HEK293 (cell line): ENCODE data around the gene ERF.

Experiments
- CTCF ChIA-PET: fragments of 350-600 bp; formaldehyde crosslinking; extraction: SDS; loops from one replicate; lab custom pipeline; 2021; ENCODE audit warnings: antibody characterized with exemption; lab: Yijun Ruan, JAX
- POLR2A ChIA-PET: fragments of 300-600 bp; formaldehyde crosslinking; extraction: SDS; loops from one replicate; lab custom pipeline; 2020; ENCODE audit warnings: antibody characterized with exemption, inconsistent platforms; lab: Yijun Ruan, JAX
- H3K27ac ChIP-seq: fragments of 200-500 bp; sonication (Bioruptor generic); 2 replicates; pipeline ENCODE4 v1.5.1; 2014; ENCODE audit warnings: low read depth, low read length, control low read depth, inconsistent platforms; ENCODE audit errors: extremely low read depth
- H3K36me3 ChIP-seq, 2 experiments: fragments of 200-500 bp in 1 of 2; sonication (Bioruptor generic) in 1 of 2; 1 replicate in 1 of 2; 2 replicates in 1 of 2; pipeline ENCODE4 v1.5.1; 2014 to 2017; ENCODE audit warnings: inconsistent platforms in 2 of 2, low read length in 2 of 2; ENCODE audit not compliant: control insufficient read depth in 2 of 2, insufficient read depth in 1 of 2
- H3K4me1 ChIP-seq: fragments of 200-500 bp; sonication (Bioruptor generic); 2 replicates; pipeline ENCODE4 v1.5.1; 2014; ENCODE audit warnings: mild to moderate bottlenecking, low read length, inconsistent platforms; ENCODE audit not compliant: control insufficient read depth, insufficient read depth
- H3K4me3 ChIP-seq: 2 replicates; pipeline ENCODE4 v1.5.1; 2011; ENCODE audit warnings: low read depth, mild to moderate bottlenecking, control low read depth, low read length, moderate library complexity
- H3K9me3 ChIP-seq: fragments of 200-500 bp; sonication (Bioruptor generic); 2 replicates; pipeline ENCODE4 v1.5.1; 2014; ENCODE audit warnings: low read depth, low read length, inconsistent platforms; ENCODE audit not compliant: control insufficient read depth, insufficient read depth
- GLI2 ChIP-seq: fragments of 450-650 bp; formaldehyde crosslinking; IDR thresholded peaks from 2 replicates; pipeline ENCODE4; 2017; ENCODE audit warnings: missing biosample characterization, missing genetic modification characterization, low read depth, borderline replicate concordance
- GLIS2 ChIP-seq: fragments of 450-650 bp; formaldehyde crosslinking; IDR thresholded peaks from 2 replicates; pipeline ENCODE4 v1.5.1; 2016; ENCODE audit warnings: missing biosample characterization, missing genetic modification characterization
- HOXD13 ChIP-seq: sonication (generic); formaldehyde crosslinking; IDR thresholded peaks from 2 replicates; pipeline ENCODE4 v1.8.0; 2022; ENCODE audit warnings: missing genetic modification reagents, borderline replicate concordance
- MEIS1 ChIP-seq: sonication (generic); formaldehyde crosslinking; IDR thresholded peaks from 2 replicates; pipeline ENCODE4 v1.8.1; 2022; ENCODE audit warnings: missing genetic modification reagents, mild to moderate bottlenecking, borderline replicate concordance
- OSR2 ChIP-seq: fragments of 450-650 bp; formaldehyde crosslinking; IDR thresholded peaks from 2 replicates; pipeline ENCODE4 v1.5.1; 2016; ENCODE audit warnings: missing biosample characterization, missing genetic modification characterization
- SALL2 ChIP-seq: fragments of 450-650 bp; formaldehyde crosslinking; IDR thresholded peaks from 2 replicates; pipeline ENCODE4 v1.5.0; 2017; ENCODE audit warnings: missing biosample characterization, mild to moderate bottlenecking, missing genetic modification characterization, borderline replicate concordance
- SCRT2 ChIP-seq: fragments of 450-650 bp; formaldehyde crosslinking; IDR thresholded peaks from 2 replicates; pipeline ENCODE4 v1.5.1; 2016; ENCODE audit warnings: missing biosample characterization, missing genetic modification characterization
- TRIM28 ChIP-seq: IDR thresholded peaks from 2 replicates; pipeline ENCODE4 v1.6.1; 2011; ENCODE audit warnings: low read length, control low read depth, borderline replicate concordance
- YY2 ChIP-seq: fragments of 450-650 bp; formaldehyde crosslinking; IDR thresholded peaks from 2 replicates; pipeline ENCODE4 v1.5.1; 2016; ENCODE audit warnings: missing biosample characterization, missing genetic modification characterization
- ZBTB20 ChIP-seq: fragments of 450-650 bp; formaldehyde crosslinking; IDR thresholded peaks from 2 replicates; pipeline ENCODE4 v1.5.1; 2016; ENCODE audit warnings: missing biosample characterization, missing genetic modification characterization
- ZBTB21 ChIP-seq: fragments of 450-650 bp; formaldehyde crosslinking; IDR thresholded peaks from 2 replicates; pipeline ENCODE4 v1.5.1; 2017; ENCODE audit warnings: missing biosample characterization, missing genetic modification characterization
- ZBTB48 ChIP-seq: fragments of 450-650 bp; formaldehyde crosslinking; IDR thresholded peaks from 2 replicates; pipeline ENCODE4 v1.5.1; 2016; ENCODE audit warnings: missing biosample characterization, missing genetic modification characterization
- ZBTB7A ChIP-seq: fragments of 450-650 bp; formaldehyde crosslinking; IDR thresholded peaks from 2 replicates; pipeline ENCODE4 v1.5.1; 2016; ENCODE audit warnings: low read depth, missing biosample characterization, missing genetic modification characterization
- ZFP3 ChIP-seq: fragments of 450-650 bp; formaldehyde crosslinking; IDR thresholded peaks from 2 replicates; pipeline ENCODE4 v1.5.1; 2016; ENCODE audit warnings: low read depth, missing biosample characterization, missing genetic modification characterization
- ZFP41 ChIP-seq: fragments of 450-650 bp; formaldehyde crosslinking; IDR thresholded peaks from 2 replicates; pipeline ENCODE4 v1.5.1; 2016; ENCODE audit warnings: missing biosample characterization, missing genetic modification characterization, borderline replicate concordance
- ZNF121 ChIP-seq: fragments of 450-650 bp; formaldehyde crosslinking; IDR thresholded peaks from 2 replicates; pipeline ENCODE4 v1.5.1; 2016; ENCODE audit warnings: missing biosample characterization, missing genetic modification characterization
- ZNF133 ChIP-seq: fragments of 450-650 bp; formaldehyde crosslinking; IDR thresholded peaks from 2 replicates; pipeline ENCODE4 v1.5.1; 2016; ENCODE audit warnings: missing biosample characterization, missing genetic modification characterization
- ZNF155 ChIP-seq: fragments of 450-650 bp; formaldehyde crosslinking; IDR thresholded peaks from 2 replicates; pipeline ENCODE4 v1.5.1; 2016; ENCODE audit warnings: missing biosample characterization, missing genetic modification characterization
- ZNF169 ChIP-seq: fragments of 450-650 bp; formaldehyde crosslinking; IDR thresholded peaks from 2 replicates; pipeline ENCODE4 v1.5.1; 2016; ENCODE audit warnings: missing biosample characterization, missing genetic modification characterization
- ZNF239 ChIP-seq: fragments of 450-650 bp; formaldehyde crosslinking; IDR thresholded peaks from 2 replicates; pipeline ENCODE4 v1.5.1; 2016; ENCODE audit warnings: missing biosample characterization, missing genetic modification characterization
- ZNF274 ChIP-seq, 2 experiments: fragments of 200-500 bp in 1 of 2; fragments of 450-650 bp in 1 of 2; sonication (Bioruptor generic) in 1 of 2; formaldehyde crosslinking in 1 of 2; IDR thresholded peaks; 2 replicates each; pipeline versions ENCODE4 v1.5.1 to v1.6.1; 2014 to 2016; ENCODE audit warnings: borderline replicate concordance in 1 of 2, inconsistent platforms in 1 of 2, low read length in 1 of 2, missing biosample characterization in 1 of 2, missing genetic modification characterization in 1 of 2
- ZNF560 ChIP-seq: fragments of 450-650 bp; formaldehyde crosslinking; IDR thresholded peaks from 2 replicates; pipeline ENCODE4 v1.5.1; 2017; ENCODE audit warnings: missing biosample characterization, missing genetic modification characterization, borderline replicate concordance
- ZNF660 ChIP-seq: fragments of 450-650 bp; IDR thresholded peaks from 2 replicates; pipeline ENCODE4 v1.5.1; 2018; ENCODE audit warnings: missing biosample characterization, mild to moderate bottlenecking, missing genetic modification characterization
- ZNF76 ChIP-seq: fragments of 450-650 bp; formaldehyde crosslinking; IDR thresholded peaks from 2 replicates; pipeline ENCODE4; 2016; ENCODE audit warnings: low read depth, missing biosample characterization, missing genetic modification characterization, borderline replicate concordance
- TF ChIP-seq, protein P1 (sequence below): IDR thresholded peaks from 2 replicates; pipeline ENCODE4 v1.6.1; 2011; ENCODE audit warnings: mild to moderate bottlenecking, low read depth, low read length, borderline replicate concordance
- TF ChIP-seq, protein P2 (sequence below): fragments of 450-650 bp; formaldehyde crosslinking; IDR thresholded peaks from 2 replicates; pipeline ENCODE4 v1.5.1; 2016; ENCODE audit warnings: missing biosample characterization, missing genetic modification characterization, low read depth
- TF ChIP-seq, protein P3 (sequence below): fragments of 450-650 bp; formaldehyde crosslinking; IDR thresholded peaks from 2 replicates; pipeline ENCODE4; 2016; ENCODE audit warnings: missing biosample characterization, missing genetic modification characterization
- TF ChIP-seq, protein P4 (sequence below): fragments of 450-650 bp; formaldehyde crosslinking; IDR thresholded peaks from 2 replicates; pipeline ENCODE4 v1.5.0; 2017; ENCODE audit warnings: missing biosample characterization, missing genetic modification characterization, borderline replicate concordance
- TF ChIP-seq, protein P5 (sequence below): fragments of 450-650 bp; formaldehyde crosslinking; IDR thresholded peaks from 2 replicates; pipeline ENCODE4 v1.5.1; 2016; ENCODE audit warnings: missing biosample characterization, missing genetic modification characterization

The ERF gene

DNA sequence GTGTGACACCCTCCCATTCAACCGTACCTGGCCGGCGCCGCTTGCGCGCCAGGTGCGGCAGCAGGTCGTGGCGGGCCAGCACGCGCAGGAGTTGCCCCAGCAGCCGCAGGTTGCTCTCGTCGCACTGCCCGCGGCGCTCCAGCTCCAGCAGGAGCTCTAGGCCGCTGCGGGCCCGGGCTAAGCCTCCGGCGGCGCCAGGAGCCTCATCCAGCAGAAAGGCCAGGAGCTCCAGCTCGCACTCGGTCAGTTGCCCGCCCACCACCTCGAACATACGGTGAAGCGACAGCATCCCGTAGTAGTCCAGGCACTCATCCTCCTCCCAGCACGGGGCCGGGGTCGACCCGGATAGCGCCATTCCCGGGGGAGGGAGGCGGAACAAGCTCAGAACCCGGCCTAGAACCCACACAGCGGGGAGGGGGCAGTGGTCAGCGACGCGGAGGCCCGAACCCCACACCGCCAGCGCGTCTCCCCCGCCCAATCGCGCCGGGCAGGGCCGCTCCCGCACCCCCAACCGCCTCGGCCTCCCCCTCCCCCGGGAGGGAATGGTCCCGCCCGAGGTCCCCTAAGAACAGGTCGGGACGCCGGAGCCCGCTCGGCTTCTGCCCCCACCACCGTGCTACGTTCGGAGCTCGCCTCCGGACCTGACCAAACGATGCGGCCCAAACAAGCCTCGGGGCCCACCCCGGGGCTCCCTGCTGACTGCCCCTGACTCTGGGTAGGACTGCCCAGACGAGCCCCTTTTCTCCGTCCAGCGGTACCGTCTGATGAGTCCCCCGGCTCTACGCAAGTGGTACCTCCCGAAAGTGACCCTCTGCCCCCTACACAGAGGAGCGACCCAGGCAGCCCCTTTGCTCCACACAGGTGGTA, 38.0 kb downstream of the ERF start:
- peaks cover 39 to 42% of the 10 kb centered on the region in 2 experiments for H3K36me3 ChIP-seq
- ChIA-PET POLR2A (interaction anchor here (0.6 to 6.0 kb wide), 12 partner anchors 10 to 358 kb away, joined by 3 to 67 read pairs (median 4); partner anchors contain the start of gene GSK3A), CTCF (interaction anchor here (0.6 to 2.4 kb wide), 16 partner anchors 9 to 195 kb away, joined by 3 to 17 read pairs (median 4); partner anchors contain the start of gene PAFAH1B3)
- peaks cover 23% of the 10 kb centered on the region for H3K4me1 ChIP-seq
- peak overlapping the region; percentile 75 for H3K4me3 ChIP-seq
- H3K9me3 ChIP-seq: no peaks in the 10 kb centered on the region
- H3K27ac ChIP-seq: peak overlapping the region; percentile 92
- TF ChIP-seq ZBTB20 (tag by site-specific recombination): peak; percentile 45; the same call in 1 of the 2 replicates
- TF ChIP-seq, protein P1, sequence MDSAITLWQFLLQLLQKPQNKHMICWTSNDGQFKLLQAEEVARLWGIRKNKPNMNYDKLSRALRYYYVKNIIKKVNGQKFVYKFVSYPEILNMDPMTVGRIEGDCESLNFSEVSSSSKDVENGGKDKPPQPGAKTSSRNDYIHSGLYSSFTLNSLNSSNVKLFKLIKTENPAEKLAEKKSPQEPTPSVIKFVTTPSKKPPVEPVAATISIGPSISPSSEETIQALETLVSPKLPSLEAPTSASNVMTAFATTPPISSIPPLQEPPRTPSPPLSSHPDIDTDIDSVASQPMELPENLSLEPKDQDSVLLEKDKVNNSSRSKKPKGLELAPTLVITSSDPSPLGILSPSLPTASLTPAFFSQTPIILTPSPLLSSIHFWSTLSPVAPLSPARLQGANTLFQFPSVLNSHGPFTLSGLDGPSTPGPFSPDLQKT: no peak
- TF ChIP-seq HOXD13 (CRISPR knock-in tag): no peak
- TF ChIP-seq SALL2 (tag by site-specific recombination): no peak
- TF ChIP-seq, protein P2, sequence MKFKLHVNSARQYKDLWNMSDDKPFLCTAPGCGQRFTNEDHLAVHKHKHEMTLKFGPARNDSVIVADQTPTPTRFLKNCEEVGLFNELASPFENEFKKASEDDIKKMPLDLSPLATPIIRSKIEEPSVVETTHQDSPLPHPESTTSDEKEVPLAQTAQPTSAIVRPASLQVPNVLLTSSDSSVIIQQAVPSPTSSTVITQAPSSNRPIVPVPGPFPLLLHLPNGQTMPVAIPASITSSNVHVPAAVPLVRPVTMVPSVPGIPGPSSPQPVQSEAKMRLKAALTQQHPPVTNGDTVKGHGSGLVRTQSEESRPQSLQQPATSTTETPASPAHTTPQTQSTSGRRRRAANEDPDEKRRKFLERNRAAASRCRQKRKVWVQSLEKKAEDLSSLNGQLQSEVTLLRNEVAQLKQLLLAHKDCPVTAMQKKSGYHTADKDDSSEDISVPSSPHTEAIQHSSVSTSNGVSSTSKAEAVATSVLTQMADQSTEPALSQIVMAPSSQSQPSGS (tag by site-specific recombination): no peak
- TF ChIP-seq, protein P3, sequence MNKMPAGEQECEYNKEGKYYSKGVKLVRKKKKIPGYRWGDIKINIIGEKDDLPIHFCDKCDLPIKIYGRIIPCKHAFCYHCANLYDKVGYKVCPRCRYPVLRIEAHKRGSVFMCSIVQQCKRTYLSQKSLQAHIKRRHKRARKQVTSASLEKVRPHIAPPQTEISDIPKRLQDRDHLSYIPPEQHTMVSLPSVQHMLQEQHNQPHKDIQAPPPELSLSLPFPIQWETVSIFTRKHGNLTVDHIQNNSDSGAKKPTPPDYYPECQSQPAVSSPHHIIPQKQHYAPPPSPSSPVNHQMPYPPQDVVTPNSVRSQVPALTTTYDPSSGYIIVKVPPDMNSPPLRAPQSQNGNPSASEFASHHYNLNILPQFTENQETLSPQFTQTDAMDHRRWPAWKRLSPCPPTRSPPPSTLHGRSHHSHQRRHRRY (tag by site-specific recombination): 0 out of 2 replicates have a peak, but pooled peaks have one; percentile 17
- TF ChIP-seq GLIS2 (tag by site-specific recombination): peak; percentile 86
- no peak for TF ChIP-seq ZNF239 (tag by site-specific recombination)
- TF ChIP-seq ZBTB21 (tag by site-specific recombination): peak; percentile 56; the same call in 1 of the 2 replicates
- peak; percentile 87 for TF ChIP-seq SCRT2 (tag by site-specific recombination)
- TF ChIP-seq, protein P4, sequence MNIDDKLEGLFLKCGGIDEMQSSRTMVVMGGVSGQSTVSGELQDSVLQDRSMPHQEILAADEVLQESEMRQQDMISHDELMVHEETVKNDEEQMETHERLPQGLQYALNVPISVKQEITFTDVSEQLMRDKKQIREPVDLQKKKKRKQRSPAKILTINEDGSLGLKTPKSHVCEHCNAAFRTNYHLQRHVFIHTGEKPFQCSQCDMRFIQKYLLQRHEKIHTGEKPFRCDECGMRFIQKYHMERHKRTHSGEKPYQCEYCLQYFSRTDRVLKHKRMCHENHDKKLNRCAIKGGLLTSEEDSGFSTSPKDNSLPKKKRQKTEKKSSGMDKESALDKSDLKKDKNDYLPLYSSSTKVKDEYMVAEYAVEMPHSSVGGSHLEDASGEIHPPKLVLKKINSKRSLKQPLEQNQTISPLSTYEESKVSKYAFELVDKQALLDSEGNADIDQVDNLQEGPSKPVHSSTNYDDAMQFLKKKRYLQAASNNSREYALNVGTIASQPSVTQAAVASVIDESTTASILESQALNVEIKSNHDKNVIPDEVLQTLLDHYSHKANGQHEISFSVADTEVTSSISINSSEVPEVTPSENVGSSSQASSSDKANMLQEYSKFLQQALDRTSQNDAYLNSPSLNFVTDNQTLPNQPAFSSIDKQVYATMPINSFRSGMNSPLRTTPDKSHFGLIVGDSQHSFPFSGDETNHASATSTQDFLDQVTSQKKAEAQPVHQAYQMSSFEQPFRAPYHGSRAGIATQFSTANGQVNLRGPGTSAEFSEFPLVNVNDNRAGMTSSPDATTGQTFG (tag by site-specific recombination): no peak
- no peak for TF ChIP-seq GLI2 (tag by site-specific recombination)
- no peak for TF ChIP-seq ZNF274 (IDR thresholded peaks at IDR 0.05; ENCODE audit: low read length)
- no peak for TF ChIP-seq ZNF274 (tag by site-specific recombination; IDR thresholded peaks at IDR 0.05; ENCODE audit: borderline replicate concordance)
- TF ChIP-seq ZNF76 (tag by site-specific recombination): 0 out of 2 replicates have a peak, but pooled peaks have one; percentile 37
- 0 out of 2 replicates have a peak, but pooled peaks have one; percentile 45 for TF ChIP-seq MEIS1 (CRISPR knock-in tag)
- 0 out of 2 replicates have a peak, but pooled peaks have one; percentile 45 for TF ChIP-seq ZNF660 (tag by site-specific recombination)
- TF ChIP-seq ZFP41 (tag by site-specific recombination): no peak
- no peak for TF ChIP-seq OSR2
- TF ChIP-seq, protein P5, sequence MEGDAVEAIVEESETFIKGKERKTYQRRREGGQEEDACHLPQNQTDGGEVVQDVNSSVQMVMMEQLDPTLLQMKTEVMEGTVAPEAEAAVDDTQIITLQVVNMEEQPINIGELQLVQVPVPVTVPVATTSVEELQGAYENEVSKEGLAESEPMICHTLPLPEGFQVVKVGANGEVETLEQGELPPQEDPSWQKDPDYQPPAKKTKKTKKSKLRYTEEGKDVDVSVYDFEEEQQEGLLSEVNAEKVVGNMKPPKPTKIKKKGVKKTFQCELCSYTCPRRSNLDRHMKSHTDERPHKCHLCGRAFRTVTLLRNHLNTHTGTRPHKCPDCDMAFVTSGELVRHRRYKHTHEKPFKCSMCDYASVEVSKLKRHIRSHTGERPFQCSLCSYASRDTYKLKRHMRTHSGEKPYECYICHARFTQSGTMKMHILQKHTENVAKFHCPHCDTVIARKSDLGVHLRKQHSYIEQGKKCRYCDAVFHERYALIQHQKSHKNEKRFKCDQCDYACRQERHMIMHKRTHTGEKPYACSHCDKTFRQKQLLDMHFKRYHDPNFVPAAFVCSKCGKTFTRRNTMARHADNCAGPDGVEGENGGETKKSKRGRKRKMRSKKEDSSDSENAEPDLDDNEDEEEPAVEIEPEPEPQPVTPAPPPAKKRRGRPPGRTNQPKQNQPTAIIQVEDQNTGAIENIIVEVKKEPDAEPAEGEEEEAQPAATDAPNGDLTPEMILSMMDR: peak; percentile 39; the same call in 1 of the 2 replicates
- no peak for TF ChIP-seq TRIM28
- TF ChIP-seq YY2: no peak
- peak; percentile 78 for TF ChIP-seq ZBTB48 (tag by site-specific recombination)
- no peak for TF ChIP-seq ZFP3 (tag by site-specific recombination)
- TF ChIP-seq ZNF155: no peak
- no peak; the same call in 1 of the 2 replicates for TF ChIP-seq ZBTB7A (tag by site-specific recombination)
- TF ChIP-seq ZNF169: no peak
- TF ChIP-seq ZNF121 (tag by site-specific recombination): no peak
- TF ChIP-seq ZNF560 (tag by site-specific recombination): no peak
- TF ChIP-seq ZNF133 (tag by site-specific recombination): no peak
